A172 (cell line): Measurements from ENCODE around the gene CR1L. TPM values are rescaled to one million over a fixed set of nuclear protein-coding genes. Genes with fewer than 3 reads are reported as not detected.
"Not testable (repeated sequence)": the region's sequence is repeated elsewhere in the genome, so short reads cannot be mapped to it uniquely, and the experiment has no call there.

Experiments
- DNase-seq: peaks from one replicate; pipeline ENCODE4 v3.0.0-alpha.2; 2015; ENCODE audit warnings: low spot score
- total RNA-seq: library from RNA; depleted of rRNA; stranded (reverse); fragments of >200 nt; shearing (Covaris generic); gene quantifications from 2 replicates; pipeline ENCODE4 v1.2.3, GENCODE V29; 2014

CR1L gene
- total RNA-seq, 1 experiment from 2014 or later, result not detected

DNA sequence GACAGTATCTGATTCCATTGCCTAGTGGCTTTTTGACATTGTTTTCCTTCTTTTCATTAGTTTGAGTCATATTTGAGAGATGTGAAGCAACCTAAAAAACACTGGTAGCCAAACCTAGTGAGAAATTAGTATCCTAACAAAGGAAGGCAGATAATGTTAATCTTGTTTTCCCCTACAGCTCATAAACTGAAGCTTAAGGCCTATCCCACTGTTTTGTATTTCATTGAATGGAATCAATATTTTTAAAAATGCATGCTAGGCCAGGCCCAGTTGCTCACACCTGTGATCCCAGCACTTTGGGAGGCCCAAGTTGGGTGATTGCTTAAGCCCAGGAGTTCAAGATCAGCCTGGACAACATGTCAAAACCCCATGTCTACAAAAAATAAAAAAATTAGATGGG, 1.2 kb downstream of the CR1L start:
- DNase-seq, result no peak

DNA sequence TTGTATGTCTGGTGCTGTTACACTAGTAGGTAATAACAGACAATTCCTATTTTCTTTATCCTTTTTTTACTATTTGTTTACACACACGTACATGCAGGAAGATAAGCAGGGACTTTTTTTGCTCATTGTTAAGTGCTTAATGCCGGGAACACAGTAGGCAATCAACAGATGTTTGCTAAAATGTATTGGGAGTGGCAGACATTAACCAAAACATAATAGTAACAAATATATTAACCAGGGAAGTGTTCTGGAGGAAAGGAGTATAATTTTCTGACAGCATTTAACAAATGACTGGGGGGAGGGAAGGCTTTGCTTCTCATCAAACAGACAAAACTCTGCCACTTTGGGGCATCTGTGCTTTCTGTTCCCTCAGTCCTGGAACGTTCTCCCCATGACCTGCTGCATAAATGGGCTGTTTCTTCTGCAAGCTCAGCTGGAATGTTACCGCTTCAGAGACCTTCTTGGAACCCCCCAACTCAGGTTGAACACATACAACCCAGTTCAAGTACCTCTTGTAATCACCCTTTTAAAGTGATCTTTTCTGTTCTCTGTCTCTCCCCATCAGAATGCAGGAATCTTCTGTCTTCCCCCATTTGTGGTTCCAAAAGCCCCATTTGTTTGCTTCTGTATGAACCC, 2.1 kb downstream of the CR1L start:
- no peak for DNase-seq

DNA sequence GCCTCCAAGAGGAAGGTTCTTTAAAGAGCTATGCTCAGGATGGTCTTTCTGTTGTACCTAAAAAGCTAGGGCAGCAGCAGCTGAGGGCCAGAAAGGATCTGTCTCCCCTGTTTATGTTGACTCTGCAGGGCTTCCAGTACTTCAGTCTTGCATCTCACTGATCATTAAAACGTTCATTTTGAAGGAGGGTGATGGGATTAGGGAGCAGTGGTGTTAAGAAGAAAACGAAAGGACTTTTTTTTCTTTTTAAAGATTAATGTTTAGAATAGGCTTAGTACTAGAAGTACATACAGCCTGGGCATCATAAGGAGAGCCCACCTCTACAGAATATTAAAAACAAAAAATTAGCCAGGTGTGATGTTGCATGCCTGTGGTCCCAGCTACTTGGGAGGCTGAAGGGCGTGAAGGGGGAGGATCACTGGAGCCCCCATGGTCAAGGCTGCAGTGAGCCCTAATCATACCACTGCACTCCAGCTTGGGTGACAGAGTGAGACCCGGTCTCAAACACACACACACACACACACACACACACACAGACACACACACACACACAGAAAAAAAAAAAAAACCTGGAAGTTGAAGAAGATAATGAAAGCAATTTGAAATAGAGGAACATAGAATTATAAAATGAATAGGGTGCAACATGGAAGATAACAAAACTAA, 2.9 kb downstream of the CR1L start:
- no peak for DNase-seq

DNA sequence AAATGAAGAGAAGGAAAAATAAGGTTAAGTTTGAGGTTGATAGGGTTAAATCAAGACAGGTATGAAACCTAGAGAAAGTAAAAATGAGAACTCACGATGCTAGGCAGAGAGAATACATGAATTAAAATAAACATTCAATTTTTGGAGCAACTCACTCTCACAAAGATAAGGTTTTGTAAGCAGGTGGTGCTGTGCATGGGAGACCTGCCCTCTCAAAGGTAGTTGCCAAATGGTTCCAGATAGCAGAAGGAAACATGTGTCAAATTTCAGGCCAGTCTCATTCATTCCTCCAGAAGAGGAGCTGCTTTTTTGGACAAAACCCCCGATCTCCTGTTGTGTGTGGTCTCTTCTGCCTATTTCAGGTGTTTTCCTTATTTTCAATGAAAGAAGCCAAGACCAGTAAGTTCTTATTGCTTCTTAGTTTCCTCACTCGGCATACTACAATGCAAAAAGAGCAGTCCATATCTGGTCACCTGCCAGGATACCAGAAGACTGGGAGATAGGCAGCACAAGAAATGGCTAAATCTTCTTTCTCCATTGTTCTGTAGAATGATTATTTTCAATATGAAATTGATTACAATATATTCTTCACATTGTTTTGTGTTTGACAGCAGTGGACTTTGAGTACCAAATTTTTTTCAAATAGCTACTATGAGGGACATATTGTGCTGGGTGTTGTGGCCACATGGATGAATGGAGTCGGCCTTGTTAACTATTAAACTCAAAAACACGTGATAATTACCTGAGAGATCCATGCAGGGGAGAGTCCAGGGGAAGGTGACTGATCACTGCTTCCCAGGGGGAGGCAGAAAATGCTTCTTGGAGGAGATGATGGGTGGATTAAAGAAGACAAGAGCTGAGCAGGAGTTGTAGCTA, 3.6 kb downstream of the CR1L start:
- no peak for DNase-seq

DNA sequence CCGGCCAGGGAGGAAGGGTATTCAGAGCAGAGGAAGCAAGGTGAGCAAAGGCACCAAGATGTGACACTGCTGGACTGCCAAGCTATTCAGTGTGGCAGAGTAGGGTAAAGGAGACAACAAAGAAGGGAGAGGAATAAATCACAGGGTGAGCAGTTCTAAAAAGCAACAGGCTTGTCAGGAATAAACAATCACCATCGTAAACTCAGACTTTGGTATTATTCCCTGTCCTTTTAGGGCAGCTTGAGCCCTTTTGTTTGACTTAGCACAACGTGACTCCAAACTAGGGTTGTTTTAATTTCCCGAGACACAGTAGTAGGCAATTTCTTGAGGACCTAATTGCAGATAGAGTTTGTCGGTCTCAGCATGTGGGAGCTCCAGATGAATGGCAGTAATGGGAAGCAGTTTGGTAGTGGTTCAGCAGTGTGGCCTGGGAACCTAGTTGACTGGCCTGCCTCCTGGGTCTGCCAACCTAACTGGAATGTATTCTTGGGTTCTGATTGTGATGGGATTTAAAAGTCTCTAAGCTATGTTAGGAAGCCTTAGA, 4.3 kb downstream of the CR1L start:
- no peak for DNase-seq

DNA sequence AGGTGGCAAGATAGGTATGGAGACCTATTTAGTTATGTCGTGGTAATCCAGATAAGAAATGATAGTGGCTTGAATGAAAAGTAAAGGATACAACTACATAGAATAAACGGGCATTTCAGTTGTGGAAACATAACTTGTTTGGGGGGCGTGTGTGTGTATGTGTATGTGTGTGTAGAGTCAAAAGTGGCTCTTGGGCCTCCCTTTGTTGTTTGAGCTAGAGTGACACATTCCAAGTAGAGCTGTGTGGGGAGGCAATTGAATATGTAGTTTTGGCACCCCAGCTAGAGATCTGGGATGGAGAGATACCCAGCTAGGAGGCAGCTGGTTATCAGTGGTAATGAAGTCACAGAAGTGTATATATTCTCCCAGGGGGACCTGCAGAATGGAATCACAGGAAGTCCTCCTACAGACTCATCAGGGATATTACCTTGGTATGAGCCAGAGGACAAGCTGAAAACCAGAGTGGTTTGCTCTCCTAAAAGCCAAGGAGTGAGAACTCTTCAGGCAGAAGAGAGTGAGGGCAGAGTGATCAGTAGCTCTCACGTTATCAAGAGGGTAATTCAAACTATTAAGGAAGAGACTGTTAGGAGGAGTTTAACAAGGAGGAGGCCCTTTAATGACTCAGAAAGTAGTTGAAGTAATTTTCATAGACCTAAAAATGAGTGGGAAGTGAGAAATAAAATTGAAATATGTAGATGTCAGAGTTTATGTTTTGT, 5.1 kb downstream of the CR1L start:
- DNase-seq, result no peak

DNA sequence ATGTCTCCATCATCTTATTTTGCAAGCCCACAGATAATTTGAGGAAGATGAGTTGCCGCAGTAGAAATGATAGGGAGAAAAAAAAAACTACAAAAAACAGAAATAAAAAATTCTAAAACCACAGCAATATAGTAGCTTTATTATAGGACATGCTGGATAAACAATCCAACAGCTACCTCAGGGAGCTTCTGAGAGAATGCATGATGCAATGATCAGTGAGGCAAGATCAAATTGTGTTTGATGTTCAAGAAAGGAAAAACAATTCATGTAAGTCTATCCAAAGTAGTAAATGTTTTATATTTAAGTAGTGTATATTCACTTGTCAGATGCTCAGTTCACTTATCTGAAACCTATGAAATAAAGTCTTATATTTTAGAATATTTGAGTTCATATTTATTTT, 6.7 kb downstream of the CR1L start:
- no peak for DNase-seq

DNA sequence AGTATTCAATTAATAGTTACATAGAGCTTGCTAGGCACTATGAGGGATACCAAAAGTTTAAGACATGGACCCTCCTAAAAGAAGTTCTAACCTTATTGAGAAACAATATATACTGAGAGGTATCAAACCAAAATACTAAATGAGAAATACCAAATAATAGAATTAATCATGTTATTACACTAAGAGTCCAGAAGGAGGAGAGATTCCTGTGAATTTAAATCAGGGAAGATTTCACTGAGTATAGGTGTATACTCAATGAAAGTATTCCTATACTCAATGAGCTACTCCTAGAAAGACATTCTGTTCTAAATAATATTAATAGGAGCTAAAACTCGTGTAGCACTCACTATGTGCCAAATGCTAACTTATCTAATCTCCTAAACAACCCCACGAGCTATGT, 9.4 kb downstream of the CR1L start:
- DNase-seq, result no peak

DNA sequence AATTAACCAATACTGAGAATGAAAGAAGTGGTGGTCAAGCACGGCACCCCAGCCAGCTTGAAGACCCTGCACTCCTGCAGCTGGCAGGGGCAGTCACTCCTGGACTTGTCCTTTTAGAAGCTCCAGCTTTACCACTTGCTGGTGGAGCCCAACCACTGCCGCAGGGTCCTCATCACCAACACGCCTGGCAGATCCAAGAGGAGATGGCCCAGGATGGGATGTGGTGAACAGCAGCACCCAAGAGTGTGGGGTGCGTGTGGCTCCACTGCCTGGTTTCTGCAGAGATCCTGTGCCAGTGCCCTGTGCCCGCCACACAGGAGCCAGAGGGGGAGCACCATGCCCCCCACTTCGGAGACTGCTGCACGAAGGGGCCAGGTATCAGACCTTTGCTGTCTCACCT, 13.5 kb downstream of the CR1L start:
- no peak for DNase-seq

DNA sequence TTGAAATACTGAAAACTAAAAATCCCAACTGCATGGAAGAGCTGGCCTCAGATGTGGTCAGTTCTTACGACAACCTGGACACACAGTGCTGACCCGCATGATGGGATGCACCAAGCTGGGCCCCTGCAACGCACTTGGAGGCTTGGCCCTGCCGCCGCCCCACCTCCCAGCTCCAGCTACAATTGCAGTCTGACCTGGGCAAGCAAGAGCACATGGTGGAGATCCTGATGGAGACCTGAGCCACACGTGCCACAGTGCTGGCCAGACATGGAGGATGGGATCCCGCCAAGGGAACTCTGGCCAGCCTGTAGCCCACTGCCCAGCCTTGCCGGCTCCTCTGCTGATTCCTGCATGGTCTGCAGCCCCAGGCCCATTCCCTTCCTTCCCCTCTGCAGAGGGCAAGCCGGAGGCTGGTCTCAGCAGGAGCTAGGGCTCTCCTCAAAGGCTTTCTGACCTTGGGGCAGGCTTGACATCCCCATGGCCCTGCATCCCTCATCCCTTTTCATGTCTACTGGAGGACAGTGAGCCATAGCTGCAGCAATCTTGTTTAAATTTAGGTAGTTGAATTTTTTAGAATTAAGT, 14.1 kb downstream of the CR1L start:
- DNase-seq, result no peak

DNA sequence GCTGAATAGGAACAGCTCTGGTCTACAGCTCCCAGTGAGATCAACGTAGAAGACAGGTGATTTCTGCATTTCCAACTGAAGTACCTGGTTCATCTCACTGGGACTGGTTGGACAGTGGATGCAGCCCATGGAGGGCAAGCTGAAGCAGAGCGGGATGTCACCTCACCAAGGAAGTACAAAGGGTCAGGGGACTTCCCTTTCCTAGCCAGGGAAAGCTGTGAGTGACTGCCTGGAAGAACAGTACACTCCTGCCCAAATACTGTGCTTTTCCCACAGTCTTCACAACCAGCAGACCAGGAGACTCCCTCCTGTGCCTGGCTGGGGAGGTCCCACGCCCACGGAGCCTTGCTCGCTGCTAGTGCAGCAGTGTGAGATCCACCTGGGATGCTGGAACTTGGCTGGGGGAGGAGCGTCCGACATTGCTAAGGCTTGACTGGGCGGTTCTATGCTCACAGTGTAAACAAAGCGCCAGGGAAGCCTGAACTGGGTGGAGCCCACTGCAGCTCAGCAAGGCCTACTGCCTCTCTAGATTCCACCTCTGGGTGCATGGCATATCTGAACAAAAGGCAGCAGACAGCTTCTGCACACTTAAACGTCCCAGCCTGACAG, 14.7 kb downstream of the CR1L start:
- DNase-seq, result peak; percentile 22

DNA sequence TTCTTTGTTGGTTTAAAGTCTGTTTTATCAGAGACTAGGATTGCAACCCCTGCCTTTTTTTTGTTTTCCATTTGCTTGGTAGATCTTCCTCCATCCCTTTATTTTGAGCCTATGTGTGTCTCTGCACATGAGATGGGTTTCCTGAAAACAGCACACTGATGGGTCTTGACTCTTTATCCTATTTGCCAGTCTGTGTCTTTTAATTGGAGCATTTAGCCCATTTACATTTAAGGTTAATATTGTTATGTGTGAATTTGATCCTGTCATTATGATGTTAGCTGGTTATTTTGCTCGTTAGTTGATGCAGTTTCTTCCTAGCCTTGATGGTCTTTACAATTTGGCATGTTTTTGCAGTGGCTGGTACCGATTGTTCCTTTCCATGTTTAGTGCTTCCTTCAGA, 16.5 kb downstream of the CR1L start:
- not testable (repeated sequence) for DNase-seq

DNA sequence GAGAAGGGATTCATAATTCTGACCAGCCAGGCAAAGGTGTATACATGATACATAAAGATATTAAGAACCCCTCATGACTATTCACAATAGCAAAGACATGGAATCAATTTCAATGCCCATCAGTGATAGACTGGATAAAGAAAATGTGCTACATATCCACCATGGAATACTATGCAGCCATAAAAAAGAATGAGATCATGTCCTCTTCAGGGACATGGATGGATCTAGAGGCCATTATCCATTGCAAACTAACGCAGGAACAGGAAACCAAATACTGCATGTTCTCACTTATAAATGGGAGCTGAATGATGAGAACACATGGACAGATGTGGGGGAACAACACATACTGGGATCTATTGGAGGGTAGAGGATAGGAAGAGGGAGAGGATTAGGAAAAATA, 21.4 kb downstream of the CR1L start:
- DNase-seq, result no peak

DNA sequence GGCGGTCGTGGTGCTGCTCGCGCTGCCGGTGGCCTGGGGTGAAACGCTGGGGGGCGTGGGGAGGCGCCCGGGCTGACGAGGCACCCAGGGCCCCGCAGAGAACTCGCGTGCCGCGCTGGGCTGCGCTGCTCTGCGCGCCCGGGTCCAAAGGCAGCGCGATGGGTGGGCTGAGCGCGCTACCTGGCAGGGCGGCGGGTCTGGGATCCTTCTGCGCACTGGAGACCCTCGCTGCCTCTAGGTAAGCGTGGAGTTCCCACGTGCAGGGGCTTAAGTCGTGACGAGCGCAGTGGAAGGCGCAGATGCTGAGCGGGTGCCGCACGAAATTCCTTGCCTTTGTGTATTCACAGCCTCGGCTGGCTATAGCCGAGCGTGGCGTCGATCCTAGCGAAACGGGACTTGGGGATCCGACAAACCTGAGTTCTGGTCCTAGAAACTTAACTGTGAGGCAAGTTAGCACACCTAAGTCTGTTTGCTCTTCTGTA, 24.6 kb downstream of the CR1L start:
- no peak for DNase-seq

DNA sequence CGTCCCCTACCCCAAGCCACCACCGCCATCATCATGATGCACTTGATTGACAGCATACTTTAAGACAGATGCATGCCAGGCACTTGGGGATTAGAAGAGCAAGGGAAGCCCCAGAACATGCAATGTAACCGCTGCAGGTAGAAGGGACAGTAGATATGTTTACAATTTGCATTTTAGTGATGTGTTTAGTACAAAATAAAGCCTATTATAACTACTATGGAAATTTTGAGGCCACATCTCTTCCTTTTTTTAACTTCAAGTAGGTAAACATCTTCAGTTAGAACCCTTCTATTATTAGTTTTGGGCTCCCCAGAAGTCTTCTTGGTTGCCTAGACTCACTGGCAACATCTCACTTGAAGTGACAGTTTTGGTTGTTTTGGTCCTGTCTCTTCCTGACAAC, 25.3 kb downstream of the CR1L start:
- DNase-seq, result no peak

DNA sequence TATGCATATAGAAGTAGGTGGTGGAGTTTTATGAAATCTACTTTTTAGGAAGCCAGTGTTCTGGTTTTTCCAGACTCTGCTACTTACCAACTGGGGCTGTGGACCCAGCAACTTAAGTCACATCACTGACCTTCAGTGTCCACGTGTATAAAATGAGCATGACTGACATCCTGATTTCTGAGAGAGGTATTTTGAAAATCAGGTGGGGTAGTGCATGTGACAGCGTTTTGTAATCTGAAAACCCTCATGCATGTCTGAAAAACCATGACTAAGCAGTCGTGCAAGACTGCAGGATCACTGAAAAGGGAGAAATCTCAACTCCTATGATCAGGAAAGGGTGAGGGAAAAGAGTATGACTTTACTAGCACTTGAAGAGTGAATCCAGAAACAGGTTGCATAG, 26.1 kb downstream of the CR1L start:
- no peak for DNase-seq

DNA sequence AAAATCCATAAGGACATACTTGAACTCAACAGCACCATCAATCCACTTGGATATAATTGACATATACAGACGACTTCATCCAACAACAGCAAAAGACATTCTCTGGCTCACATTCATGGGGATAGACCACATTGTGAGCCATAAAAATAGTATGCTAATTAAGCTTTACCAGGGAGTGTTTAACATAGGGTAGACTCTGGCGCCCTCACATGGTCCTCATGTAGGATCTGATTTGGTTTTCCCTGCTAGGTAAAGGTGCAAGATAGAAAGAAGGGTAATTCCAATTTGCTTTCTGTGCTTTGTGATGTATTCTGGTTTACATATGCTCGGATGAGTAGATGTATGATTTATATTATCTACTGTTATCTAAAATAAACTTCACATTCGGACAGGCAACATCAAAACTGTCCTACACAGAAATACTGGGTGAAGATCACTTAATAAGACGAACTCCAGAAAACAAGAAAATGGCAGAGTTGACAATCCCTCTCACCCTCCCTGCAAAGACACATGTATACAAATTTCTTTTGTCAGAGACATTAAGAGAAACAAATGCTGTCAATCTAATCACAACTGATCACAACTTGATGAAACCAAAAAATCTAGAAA, 27.7 kb downstream of the CR1L start:
- DNase-seq, result peak; percentile 78

DNA sequence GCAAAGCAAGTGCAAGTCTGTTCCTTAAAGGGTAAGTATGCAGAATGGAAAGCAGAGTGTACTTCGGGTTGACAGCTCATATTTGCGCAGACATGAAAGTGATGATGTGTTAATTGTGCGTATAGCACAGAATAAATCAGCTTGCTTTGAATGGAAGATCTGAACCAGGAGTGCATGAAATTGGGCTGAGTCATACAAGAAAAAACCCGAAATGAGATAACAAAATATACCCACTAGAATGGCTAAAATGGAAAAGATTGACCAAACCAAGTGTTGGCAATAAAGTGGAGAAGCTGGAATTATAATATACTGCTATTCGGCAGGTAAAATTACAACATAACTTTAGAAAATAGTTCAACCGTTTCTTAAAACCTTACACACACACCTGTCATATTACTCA, 28.5 kb downstream of the CR1L start:
- no peak for DNase-seq

DNA sequence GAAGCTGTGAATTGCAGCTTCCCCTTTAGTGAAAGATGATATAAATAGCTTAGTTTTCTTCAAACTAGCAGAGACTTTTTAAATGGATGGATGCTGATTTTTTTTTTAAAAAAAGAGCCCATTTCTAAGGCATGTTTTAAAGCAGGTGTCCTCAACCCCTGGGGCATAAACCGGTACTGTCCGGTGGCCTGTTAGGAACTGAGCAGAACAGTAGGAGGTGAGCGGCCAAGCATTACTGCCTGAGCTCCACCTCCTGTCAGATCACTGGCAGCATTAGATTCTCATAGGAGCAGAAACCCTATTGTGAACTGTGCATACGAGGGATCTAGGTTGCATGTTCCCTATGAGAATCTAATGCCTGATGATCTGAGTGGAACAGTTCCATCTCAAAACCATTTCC, 31.2 kb downstream of the CR1L start:
- no peak for DNase-seq

DNA sequence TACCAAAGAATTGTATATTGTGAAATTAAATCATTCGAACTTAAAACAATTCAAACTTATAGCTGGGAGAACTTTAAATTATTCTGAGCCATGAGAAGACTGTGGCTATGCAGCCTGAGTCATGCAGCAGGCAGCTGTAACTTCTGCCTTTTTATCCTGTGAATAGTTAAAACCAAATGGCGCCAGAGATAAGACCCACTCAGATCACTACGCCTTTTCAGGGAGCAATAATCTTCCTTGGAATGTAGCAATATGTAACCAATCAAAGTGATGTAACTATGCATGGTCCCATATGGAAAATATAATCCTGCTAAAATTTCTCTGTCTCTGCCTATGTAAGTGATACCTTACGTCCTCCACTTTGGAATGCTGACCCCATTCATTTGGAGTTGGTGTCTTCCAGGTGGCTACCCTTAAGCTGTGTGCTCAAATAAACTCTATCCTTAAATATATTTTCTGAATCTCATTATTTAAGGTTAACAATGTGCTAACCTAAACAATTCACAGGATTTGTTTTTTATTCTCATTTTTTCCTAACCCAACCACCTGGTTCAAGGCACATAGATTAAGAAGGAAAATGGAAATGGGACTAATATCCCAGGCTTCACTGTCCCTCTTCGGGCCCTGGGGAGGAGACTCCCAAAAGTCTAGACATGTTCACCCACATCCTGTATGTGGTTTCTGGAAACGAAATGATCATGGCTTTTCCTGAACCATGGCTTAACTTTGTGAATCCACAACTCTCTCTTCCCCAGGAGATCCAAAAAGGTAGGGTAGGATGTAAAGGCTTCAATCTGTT, 35.9 kb downstream of the CR1L start:
- peak; percentile 64 for DNase-seq
